SH-SY5Y (cell line): Measurements from ENCODE around the gene GBP7.

ENCODE experiments used
- GATA2 ChIP-seq: IDR thresholded peaks from 2 replicates; pipeline ENCODE4 v1.6.1; 2011; ENCODE audit warnings: mild to moderate bottlenecking, low read depth, low read length
- GATA3 ChIP-seq: IDR thresholded peaks from 2 replicates; pipeline ENCODE4 v1.6.1; 2011; ENCODE audit warnings: low read depth, mild to moderate bottlenecking, low read length, moderate library complexity

Gene GBP7

DNA sequence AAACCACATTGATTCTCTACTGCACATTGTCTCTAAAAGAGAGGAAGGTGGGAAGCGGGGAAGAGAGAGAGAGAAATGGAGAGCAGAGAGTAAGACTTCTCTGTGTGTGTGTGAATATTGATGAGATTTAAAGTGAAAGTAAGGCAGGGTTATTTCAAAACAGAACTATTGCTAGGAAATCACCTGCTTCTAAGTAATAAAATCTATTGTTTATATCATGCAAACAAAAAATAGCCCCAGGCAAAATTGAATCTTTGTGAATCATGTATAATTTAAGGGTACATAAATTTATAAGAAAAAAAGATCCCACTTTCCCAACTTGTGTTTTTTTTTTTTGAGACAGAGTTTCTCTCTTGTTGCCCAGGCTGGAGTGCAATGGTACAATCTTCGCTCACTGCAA lies 1.2 kb upstream of the GBP7 start:
- TF ChIP-seq GATA2 = no peak
- TF ChIP-seq GATA3 = no peak

DNA sequence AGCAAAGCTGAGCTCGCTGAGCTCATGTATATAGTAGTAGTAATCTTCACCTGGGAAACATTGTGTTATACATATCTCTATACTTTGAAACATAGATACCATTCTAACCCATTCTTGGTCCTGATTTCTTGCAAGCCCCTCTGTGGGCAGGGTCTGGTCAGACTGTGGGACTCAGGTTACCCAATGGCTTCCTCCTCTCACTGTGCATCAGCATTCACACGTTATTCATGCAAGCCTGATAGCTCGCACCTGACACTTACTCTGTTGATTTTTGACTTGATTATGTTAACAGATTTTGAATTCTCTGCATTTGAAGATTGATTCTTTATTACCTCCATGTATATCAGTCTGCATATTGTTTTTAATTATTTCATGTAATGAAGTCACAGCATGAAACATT lies 1.3 kb downstream of the GBP7 start:
- no peak for TF ChIP-seq GATA3

- no peak for TF ChIP-seq GATA2
- TF ChIP-seq GATA3 = no peak
These were observed 3.2 kb downstream of the GBP7 start for GRCh38 chr1:89172468-89173143.

DNA sequence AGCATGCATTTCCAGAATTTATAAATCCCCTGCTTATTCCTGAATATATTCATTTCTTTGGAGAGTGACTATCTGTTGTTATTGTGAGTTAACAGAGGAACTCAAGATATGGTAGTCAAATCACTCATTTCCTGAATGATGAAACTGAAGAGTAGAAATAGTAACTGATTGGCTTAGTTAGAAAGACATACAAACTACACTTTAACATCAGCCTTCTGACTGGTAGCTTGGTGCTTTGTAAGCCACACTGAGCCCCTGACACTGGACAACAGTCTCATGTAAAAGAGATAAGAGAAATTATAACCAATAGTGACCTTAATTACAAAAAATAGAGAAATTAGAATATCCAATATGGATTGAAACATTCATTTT lies 4.8 kb downstream of the GBP7 start:
- TF ChIP-seq GATA2 (no peak), GATA3 (no peak)

DNA sequence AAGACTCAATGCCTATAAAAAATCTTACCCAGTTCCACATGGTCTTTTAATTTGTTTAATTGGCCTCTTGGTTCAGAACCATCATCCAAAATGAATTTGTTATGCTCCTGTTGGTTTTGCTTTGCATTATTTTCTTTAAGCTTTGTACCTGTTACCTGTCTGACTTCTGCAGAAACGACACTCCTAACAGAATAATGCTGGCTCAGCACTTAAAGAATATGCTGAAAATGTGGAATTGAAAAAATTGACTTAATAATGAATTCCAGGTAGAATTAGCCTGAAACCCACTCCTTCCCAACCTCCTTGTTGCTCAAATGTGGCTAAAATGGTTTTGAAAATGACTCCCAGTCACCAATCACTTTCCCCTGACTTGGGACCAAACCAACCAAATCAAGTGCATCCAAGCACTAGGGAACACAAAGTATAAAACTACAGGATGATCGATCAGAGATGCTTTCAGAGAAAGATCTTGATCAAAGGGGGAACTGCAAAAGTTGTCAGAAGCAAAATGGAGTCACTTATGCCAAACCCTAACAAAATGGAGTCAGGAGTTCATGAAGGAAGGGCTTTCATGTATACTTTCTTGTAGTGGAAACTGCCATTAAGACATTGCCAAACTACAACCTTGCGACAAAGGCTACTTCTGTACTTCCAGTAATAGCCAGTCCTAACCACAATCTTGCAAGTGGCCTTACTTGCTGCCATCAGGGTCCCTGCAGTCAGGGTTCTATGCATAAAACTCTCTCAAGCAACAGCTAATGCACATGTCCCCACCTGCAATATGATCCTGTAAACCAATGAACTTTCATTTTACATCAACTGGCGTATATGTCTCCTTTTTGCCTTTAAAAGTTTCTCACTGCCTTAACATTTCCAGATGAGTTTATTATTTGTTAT lies 5.4 kb downstream of the GBP7 start:
- TF ChIP-seq GATA3 = no peak
- TF ChIP-seq GATA2 = no peak

DNA sequence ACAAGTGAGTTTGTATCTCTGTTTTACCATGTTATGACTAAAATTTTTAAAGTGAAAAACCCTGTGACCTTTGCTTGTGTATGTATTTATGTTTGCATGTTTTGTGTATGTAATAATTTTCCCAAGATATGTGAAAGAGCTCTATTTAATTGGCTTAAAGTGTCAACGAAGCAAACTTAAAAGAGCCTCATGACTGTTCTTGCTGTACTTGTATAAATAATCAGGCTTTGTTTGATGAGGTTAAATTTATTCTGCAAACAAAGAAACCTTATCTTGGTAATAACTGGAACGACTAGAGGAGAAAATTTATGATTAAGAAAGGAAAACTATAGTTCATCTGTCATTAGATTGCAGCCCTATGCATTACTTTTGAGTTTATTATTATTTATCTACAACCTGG lies 6.6 kb downstream of the GBP7 start:
- TF ChIP-seq GATA2 (no peak), GATA3 (no peak)

DNA sequence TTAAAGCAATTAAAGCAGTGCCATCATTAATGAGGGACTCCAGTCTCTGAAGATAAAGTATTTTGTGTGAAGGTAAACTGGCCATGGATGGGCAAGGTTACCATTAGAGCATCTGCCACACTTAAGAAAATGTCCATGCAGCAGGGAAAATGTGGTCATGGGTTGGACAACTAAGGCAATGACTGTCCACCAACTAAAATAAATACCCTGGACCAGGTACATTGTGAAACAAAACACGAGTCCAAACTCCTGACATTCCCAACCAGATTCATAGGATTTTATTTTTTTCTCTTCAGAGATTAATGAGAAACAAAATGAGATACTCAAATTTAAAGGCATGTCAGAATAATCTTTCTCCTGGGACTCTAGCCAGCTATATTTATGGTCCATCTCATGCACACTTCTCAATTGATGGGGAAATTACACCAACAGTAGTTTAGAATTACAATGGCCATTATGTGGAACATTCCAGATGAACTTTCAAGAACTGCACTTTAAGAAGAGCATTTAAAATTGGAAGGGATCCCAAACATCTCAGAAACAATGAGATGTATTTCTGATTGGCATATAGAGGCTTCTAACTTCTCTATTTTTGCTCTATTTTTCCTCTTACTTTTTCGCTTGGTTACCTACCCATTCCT lies 8.1 kb downstream of the GBP7 start:
- TF ChIP-seq GATA3 (no peak), GATA2 (no peak)

DNA sequence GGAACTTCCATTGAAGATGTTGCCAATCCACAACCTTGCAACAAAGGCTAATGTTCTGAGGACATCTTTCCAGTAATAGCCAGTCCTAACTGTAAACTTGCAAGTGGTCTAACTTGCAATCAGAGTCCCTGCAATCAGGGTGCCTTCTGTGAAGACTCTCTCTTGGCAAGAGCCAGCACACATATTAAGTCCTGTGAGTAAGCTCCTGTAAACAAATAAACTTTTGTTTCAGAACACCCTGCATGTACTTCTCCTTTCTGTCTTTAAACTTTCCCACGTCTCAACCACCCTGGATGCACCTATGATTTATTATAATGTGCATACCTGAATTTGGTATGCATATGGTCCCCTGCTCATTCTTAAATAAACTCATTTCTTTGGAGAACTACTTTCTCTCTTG lies 9.1 kb downstream of the GBP7 start:
- TF ChIP-seq GATA2 = no peak
- TF ChIP-seq GATA3 = no peak

GRCh38 chr1:89165811-89166210 lies 10.0 kb downstream of the GBP7 start:
- no peak for TF ChIP-seq GATA2
- TF ChIP-seq GATA3 = no peak

DNA sequence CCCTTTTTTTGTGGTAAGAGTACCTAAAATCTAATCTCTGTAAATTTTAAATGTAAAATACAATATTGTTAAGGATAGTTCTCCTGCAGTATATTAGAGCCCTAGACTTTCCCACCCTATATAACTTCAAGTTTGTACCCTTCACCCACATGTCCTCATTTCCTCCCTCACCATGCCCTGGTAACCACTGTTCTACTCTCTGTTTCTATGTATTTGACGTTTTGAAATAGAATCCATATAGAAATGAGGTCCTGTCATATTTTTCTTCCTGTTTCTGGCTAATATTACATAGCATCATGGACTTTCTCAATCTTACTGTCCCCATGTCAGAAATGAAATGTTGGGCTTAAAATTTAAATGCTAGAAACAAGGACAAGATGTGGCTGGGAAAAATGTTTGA lies 24.8 kb downstream of the GBP7 start:
- TF ChIP-seq GATA3 (no peak), GATA2 (no peak)

GRCh38 chr1:89149976-89150375 lies 25.8 kb downstream of the GBP7 start:
- TF ChIP-seq GATA3 (no peak), GATA2 (no peak)

DNA sequence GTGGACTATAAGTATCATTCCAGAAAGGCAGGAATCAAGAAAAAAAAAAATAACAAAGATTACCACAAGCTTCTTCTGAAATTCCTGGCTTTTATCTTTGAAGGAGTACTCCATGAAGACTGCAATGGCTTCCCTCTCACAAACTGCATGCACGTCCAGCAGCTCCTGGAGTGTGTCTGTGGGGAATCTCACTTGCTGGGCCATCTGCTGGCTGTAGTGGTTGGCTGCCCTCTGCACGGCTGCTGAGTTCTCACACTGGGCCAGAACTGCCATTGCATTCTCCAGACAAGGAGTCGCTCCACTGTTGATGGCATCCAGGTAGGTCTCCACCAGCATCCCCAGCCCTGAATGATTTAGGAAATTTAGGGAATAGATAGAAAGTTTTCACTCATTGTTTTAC lies 26.6 kb downstream of the GBP7 start:
- TF ChIP-seq GATA2 (no peak), GATA3 (no peak)

GRCh38 chr1:89147678-89148658 lies 27.8 kb downstream of the GBP7 start:
- TF ChIP-seq GATA2 (no peak), GATA3 (no peak)

GRCh38 chr1:89146721-89147120 lies 29.1 kb downstream of the GBP7 start:
- no peak for TF ChIP-seq GATA3
- no peak for TF ChIP-seq GATA2
